Right lobe of liver (tissue), 6 donors: Measurements from ENCODE around the gene COMP. TPM values are rescaled to one million over a fixed set of nuclear protein-coding genes. Genes with fewer than 3 reads are reported as not detected.

Source experiments
- ATAC-seq, 4 donors: fragments of 200-7000 bp; cut with Tn5 transposase; one replicate each; pipeline ENCODE4 v1.9.1; 2020; ENCODE audit warnings: mild to moderate bottlenecking in 4 of 4, moderate library complexity in 4 of 4
- DNase-seq, 3 donors: peaks; one replicate each; pipeline ENCODE4 v3.0.0-alpha.2; 2020
- H3K27ac ChIP-seq, 3 donors: fragments of 200-600 bp; one replicate each; pipeline ENCODE4 v1.8.0; 2022
- H3K27me3 ChIP-seq, 2 donors: fragments of 200-600 bp; one replicate each; pipeline ENCODE4 v1.8.0; 2022
- H3K36me3 ChIP-seq, 4 donors: fragments of 200-600 bp; sonication (generic) in 1 of 4; one replicate each; pipeline versions ENCODE4 v1.5.1 to v1.8.0; 2017 to 2022; ENCODE audit warnings: control low read depth in 1 of 4
- H3K4me1 ChIP-seq, 4 donors: fragments of 200-600 bp; sonication (generic) in 1 of 4; one replicate each; pipeline versions ENCODE4 v1.5.1 to v1.8.0; 2017 to 2022; ENCODE audit warnings: control low read depth in 1 of 4
- H3K4me3 ChIP-seq, 3 donors: fragments of 200-600 bp; one replicate each; pipeline ENCODE4 v1.8.0; 2022
- H3K9me3 ChIP-seq, 4 donors: fragments of 200-600 bp; sonication (generic) in 1 of 4; one replicate each; pipeline versions ENCODE4 v1.5.1 to v1.8.0; 2017 to 2022; ENCODE audit warnings: control low read depth in 1 of 4
- POLR2A ChIP-seq: fragments of 450-650 bp; IDR thresholded peaks from one replicate; pipeline ENCODE4 v1.6.1; 2017; ENCODE audit warnings: antibody characterized with exemption, mild to moderate bottlenecking
- WGBS: methylation state at CpG from one replicate; pipeline ENCODE4 v1.1.6; 2018; ENCODE audit warnings: low coverage, low lambda C conversion rate; ENCODE audit not compliant: insufficient coverage; ENCODE audit errors: missing lambda C conversion rate; 5-methylcytosine and 5-hydroxymethylcytosine counted together
- intact Hi-C, 2 donors: fragments of 100-400 bp; cut with DNase I; formaldehyde crosslinking; loops; one replicate each; pipeline versions ENCODE4 v1.11.2 to v1.14.1; 2022
- total RNA-seq, 6 experiments: library from RNA; depleted of rRNA in 2 of 6; stranded (reverse); fragments of >200 nt in 2 of 6; fragmentation: NEBNext Ultra II Directional in 3 of 6; extraction: Animal tissue kit (Norgen Biotek cat#: 25700) in 3 of 6; gene quantifications; one replicate each; pipeline versions ENCODE4 v1.1.0 to v1.2.4, GENCODE V29; 2016 to 2023
- TF ChIP-seq, protein P1 (sequence below), 4 donors: fragments of 200-600 bp in 3 of 4; fragments of 450-650 bp in 1 of 4; IDR thresholded peaks; one replicate each; pipeline versions ENCODE4 v1.5.1 to v1.8.0; 2016 to 2022; ENCODE audit warnings: antibody characterized with exemption in 4 of 4, mild to moderate bottlenecking in 2 of 4
- donor health status: DM: no; HTN: yes; CAD: no.
- donor health status: DM: no; HTN: no; CAD: no.
- donor health status: DM: no; HTN: no; CAD: no.
- donor health status: DM: no; HTN: yes; CAD: no.
- donor health status: DM: no; HTN: yes; CAD: no.

COMP gene
- total RNA-seq, 6 experiments from 2014 or later = 0.11 to 0.31 TPM; not detected in 4

- 1% methylated on average over 16 of the region's 65 CpGs for WGBS
- ATAC-seq = peak in 3 of 4 donors; percentile 6 to 13 (median 12)
- H3K4me3 ChIP-seq = no peak overlapping the region
Observed at GRCh38 chr19:18789883-18790565, 1.1 kb downstream of the COMP start.

DNA sequence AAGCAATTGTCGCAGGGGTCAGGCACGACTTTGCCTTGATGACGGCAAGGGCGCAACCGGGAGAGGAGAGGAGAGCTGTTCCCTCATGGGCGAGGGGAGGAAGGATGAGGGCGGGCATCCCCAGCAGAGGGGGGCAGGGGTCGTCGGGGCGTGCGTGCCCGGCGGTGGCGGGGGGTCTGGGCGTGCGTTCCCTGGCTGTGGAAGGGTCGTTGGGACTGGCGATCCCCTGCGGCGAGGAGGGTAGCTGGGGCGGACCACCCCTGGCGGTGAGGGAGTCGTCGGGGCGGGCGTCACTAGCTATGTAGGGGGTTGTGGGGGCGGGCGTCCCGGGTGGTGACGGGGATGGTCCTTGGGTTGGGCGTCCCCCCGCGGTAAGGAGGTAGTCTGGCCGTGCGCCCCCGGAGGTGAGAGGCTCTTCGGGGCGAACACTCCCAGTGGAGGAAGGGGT is 1.7 kb downstream of the COMP start:
- DNase-seq = no peak
- H3K4me3 ChIP-seq = no peak overlapping the region

More at GRCh38 chr19:18789883-18790565, 1.1 kb downstream of the COMP start:
- Histone ChIP-seq H3K36me3 (no peaks in the 10 kb centered on the region), H3K4me1 (peaks cover 0 to 6% (median 0%) of the 10 kb centered on the region in 4 donors), H3K9me3 (no peaks in the 10 kb centered on the region), H3K27ac (no peak overlapping the region), H3K27me3 (peaks cover 20 to 41% of the 10 kb centered on the region in 2 donors)
- intact Hi-C loops = no loop called here
- TF ChIP-seq, protein P1, sequence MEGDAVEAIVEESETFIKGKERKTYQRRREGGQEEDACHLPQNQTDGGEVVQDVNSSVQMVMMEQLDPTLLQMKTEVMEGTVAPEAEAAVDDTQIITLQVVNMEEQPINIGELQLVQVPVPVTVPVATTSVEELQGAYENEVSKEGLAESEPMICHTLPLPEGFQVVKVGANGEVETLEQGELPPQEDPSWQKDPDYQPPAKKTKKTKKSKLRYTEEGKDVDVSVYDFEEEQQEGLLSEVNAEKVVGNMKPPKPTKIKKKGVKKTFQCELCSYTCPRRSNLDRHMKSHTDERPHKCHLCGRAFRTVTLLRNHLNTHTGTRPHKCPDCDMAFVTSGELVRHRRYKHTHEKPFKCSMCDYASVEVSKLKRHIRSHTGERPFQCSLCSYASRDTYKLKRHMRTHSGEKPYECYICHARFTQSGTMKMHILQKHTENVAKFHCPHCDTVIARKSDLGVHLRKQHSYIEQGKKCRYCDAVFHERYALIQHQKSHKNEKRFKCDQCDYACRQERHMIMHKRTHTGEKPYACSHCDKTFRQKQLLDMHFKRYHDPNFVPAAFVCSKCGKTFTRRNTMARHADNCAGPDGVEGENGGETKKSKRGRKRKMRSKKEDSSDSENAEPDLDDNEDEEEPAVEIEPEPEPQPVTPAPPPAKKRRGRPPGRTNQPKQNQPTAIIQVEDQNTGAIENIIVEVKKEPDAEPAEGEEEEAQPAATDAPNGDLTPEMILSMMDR (IDR thresholded peaks at IDR 0.05) = no peak
- TF ChIP-seq POLR2A = no peak
- no peak for DNase-seq

DNA sequence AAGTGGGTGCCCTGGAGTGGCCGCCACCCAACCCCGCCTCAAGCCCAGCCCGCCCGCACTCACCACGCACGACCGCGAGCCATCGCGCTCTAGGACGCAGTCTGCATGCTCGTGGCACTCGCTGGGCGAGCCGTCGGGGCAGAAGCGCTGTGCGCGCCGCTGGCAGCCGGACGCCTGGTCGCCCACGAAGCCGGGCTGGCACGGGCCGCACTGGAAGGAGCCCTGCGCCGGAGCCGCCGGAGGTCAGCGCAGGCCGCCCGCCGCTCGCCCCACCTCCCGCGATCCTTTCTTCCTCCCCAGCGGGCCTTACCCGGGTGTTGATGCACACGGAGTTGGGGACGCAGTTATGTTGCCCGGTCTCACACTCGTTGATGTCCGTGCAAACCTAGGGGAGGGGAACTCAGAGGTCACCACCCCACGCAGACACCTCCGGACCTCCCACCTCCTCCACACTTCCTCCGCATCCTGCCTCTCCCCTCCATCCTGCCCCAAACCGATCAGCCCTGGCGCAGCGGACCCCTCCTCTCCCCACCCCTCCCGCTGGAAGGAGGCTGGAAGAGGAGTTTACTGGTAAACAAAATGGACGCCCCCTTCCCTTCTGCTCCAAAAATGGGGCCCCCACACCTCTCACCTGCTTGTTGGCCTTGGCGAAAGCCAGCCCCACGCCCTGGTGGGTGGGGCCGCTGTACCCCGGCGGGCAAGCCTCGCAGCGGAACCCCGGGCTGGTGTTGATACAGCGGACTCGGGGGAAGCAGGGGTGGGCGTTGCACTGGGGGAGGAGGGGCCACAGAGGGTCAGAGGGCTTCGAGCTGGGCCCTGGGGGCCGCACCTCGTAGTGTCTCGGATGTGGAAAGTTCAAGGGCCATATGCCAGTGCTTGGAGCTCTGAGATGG is 2.3 kb downstream of the COMP start:
- H3K9me3 ChIP-seq = no peaks in the 10 kb centered on the region
- no peak for TF ChIP-seq POLR2A
- TF ChIP-seq, protein P1 (IDR thresholded peaks at IDR 0.05) = no peak
- no peaks in the 10 kb centered on the region for H3K36me3 ChIP-seq
- intact Hi-C loops = no loop called here
- ATAC-seq = no peak
- no peak for DNase-seq
- H3K27ac ChIP-seq = no peak overlapping the region
- peaks cover 20 to 41% of the 10 kb centered on the region in 2 donors for H3K27me3 ChIP-seq
- WGBS = 6% methylated on average over 30 of the region's 68 CpGs
- H3K4me1 ChIP-seq = peaks cover 0 to 6% (median 0%) of the 10 kb centered on the region in 4 donors
- no peak overlapping the region for H3K4me3 ChIP-seq

More for the DNA sequence above, 1.7 kb downstream of the COMP start:
- H3K36me3 ChIP-seq = no peaks in the 10 kb centered on the region
- no peaks in the 10 kb centered on the region for H3K9me3 ChIP-seq
- ATAC-seq = no peak
- peaks cover 0 to 6% (median 0%) of the 10 kb centered on the region in 4 donors for H3K4me1 ChIP-seq
- H3K27me3 ChIP-seq = peaks cover 20 to 41% of the 10 kb centered on the region in 2 donors
- TF ChIP-seq POLR2A = no peak
- TF ChIP-seq, protein P1 (IDR thresholded peaks at IDR 0.05) = no peak
- intact Hi-C loops = no loop called here
- H3K27ac ChIP-seq = no peak overlapping the region
- 7% methylated on average over 9 of the region's 38 CpGs for WGBS

GRCh38 chr19:18785179-18786124 is 5.7 kb downstream of the COMP start:
- intact Hi-C loops = no loop called here
- ATAC-seq (peak; percentile 60 to 81 (median 74)), DNase-seq (peak in 2 of 3 donors; percentile 61 to 66)
- no peaks in the 10 kb centered on the region for H3K36me3 ChIP-seq
- TF ChIP-seq, protein P1 (IDR thresholded peaks at IDR 0.05) = no peak
- no peak for TF ChIP-seq POLR2A
- no peak overlapping the region for H3K27ac ChIP-seq
- peaks cover 0 to 6% (median 0%) of the 10 kb centered on the region in 4 donors for H3K4me1 ChIP-seq
- WGBS = 11% methylated on average over 13 of the region's 65 CpGs
- no peak overlapping the region for H3K4me3 ChIP-seq
- peaks cover 20 to 35% of the 10 kb centered on the region in 2 donors for H3K27me3 ChIP-seq
- no peaks in the 10 kb centered on the region for H3K9me3 ChIP-seq
